Muscle of arm (tissue), 12 donors: ENCODE measurements around the gene CD9. TPM values are rescaled to one million over a fixed set of nuclear protein-coding genes. Genes with fewer than 3 reads are reported as not detected.
"Not testable (repeated sequence)": the region's sequence is repeated elsewhere in the genome, so short reads cannot be mapped to it uniquely, and the experiment has no call there.

ENCODE experiments used
- DNase-seq: peaks from one replicate; pipeline ENCODE4 v3.0.0-alpha.2; 2013
- polyA plus RNA-seq, 12 donors: library from polyadenylated mRNA; unstranded; fragments of 120-200 nt; gene quantifications; one replicate each; pipeline ENCODE4 v1.2.1, GENCODE V29; 2013; ENCODE audit not compliant: insufficient read length in 12 of 12

CD9 gene
- polyA plus RNA-seq, 12 donors = 52.2 to 191 (median 59.8) TPM; not detected in 1

GRCh38 chr12:6177642-6178358 lies 22.4 kb upstream of the CD9 start:
- DNase-seq = no peak

- no peak for DNase-seq
Observed at GRCh38 chr12:6178981-6179761, 21.0 kb upstream of the CD9 start.

GRCh38 chr12:6180268-6181051 lies 19.7 kb upstream of the CD9 start:
- DNase-seq = no peak

- no peak for DNase-seq
Observed at GRCh38 chr12:6181166-6181565, 19.0 kb upstream of the CD9 start.

GRCh38 chr12:6181583-6182278 lies 18.5 kb upstream of the CD9 start:
- DNase-seq = no peak

GRCh38 chr12:6182279-6182898 lies 17.8 kb upstream of the CD9 start:
- DNase-seq = no peak

GRCh38 chr12:6183689-6184428 lies 16.3 kb upstream of the CD9 start:
- no peak for DNase-seq

GRCh38 chr12:6185961-6186827 lies 14.0 kb upstream of the CD9 start:
- no peak for DNase-seq

- DNase-seq = no peak
Observed at GRCh38 chr12:6187948-6188793, 12.0 kb upstream of the CD9 start.

GRCh38 chr12:6189028-6189427 lies 11.2 kb upstream of the CD9 start:
- no peak for DNase-seq

GRCh38 chr12:6189952-6190598 lies 10.1 kb upstream of the CD9 start:
- DNase-seq = not testable (repeated sequence)

- DNase-seq = not testable (repeated sequence)
Observed at GRCh38 chr12:6190767-6191530, 9.3 kb upstream of the CD9 start.

- no peak for DNase-seq
Observed at GRCh38 chr12:6192604-6193380, 7.4 kb upstream of the CD9 start.

GRCh38 chr12:6193853-6194815 lies 6.1 kb upstream of the CD9 start:
- no peak for DNase-seq
